Chondrocyte (in vitro differentiated cells): ENCODE data around the gene DYNLT1. TPM values are rescaled to one million over a fixed set of nuclear protein-coding genes. Genes with fewer than 3 reads are reported as not detected.

Experiments used
- DNase-seq: peaks from one replicate; pipeline ENCODE4 v3.0.0; 2021; ENCODE audit warnings: mixed read lengths, low spot score
- H3K27ac Mint-ChIP-seq: one replicate; pipeline ENCODE4 v1.8.0; 2021; ENCODE audit warnings: mild to moderate bottlenecking, moderate library complexity, mixed read lengths; ENCODE audit not compliant: unreplicated experiment
- H3K27me3 Mint-ChIP-seq: 2 replicates; pipeline ENCODE4 v1.8.0; 2021; ENCODE audit warnings: low read depth, mixed read lengths
- H3K36me3 Mint-ChIP-seq: 2 replicates; pipeline ENCODE4 v1.8.0; 2021; ENCODE audit warnings: low read depth, mixed read lengths
- H3K4me1 Mint-ChIP-seq: 2 replicates; pipeline ENCODE4 v1.8.0; 2021; ENCODE audit warnings: low read depth, mild to moderate bottlenecking, mixed read lengths
- H3K4me3 Mint-ChIP-seq: one replicate; pipeline ENCODE4 v1.8.0; 2021; ENCODE audit warnings: mild to moderate bottlenecking, moderate library complexity, mixed read lengths; ENCODE audit not compliant: unreplicated experiment
- H3K9me3 Mint-ChIP-seq: 2 replicates; pipeline ENCODE4 v1.8.0; 2021; ENCODE audit warnings: low read depth, mixed read lengths
- CTCF ChIP-seq: fragments of 200-600 bp; sonication (generic); IDR thresholded peaks from 2 replicates; pipeline ENCODE4 v1.5.0; 2021; ENCODE audit warnings: antibody characterized with exemption, mild to moderate bottlenecking, moderate library complexity
- total RNA-seq: library from RNA; stranded (reverse); gene quantifications from 3 replicates; pipeline ENCODE4 v1.2.1, GENCODE V29; 2021

The DYNLT1 gene
- total RNA-seq, 1 donor from 2014 or later = 171 TPM

- peak overlapping the region; percentile 96 for H3K4me3 Mint-ChIP-seq
- no peak for TF ChIP-seq CTCF
These were observed 2.4 kb downstream of the DYNLT1 start for GRCh38 chr6:158642097-158642601.

GRCh38 chr6:158640519-158640918 is 4.0 kb downstream of the DYNLT1 start:
- Mint-ChIP-seq H3K27me3 (no peaks in the 10 kb centered on the region), H3K4me1 (peaks cover 64% of the 10 kb centered on the region), H3K36me3 (peaks cover 23% of the 10 kb centered on the region), H3K9me3 (no peaks in the 10 kb centered on the region), H3K4me3 (no peak overlapping the region), H3K27ac (peak overlapping the region; percentile 78)
- TF ChIP-seq CTCF = no peak
- no peak for DNase-seq

More at GRCh38 chr6:158642097-158642601, 2.4 kb downstream of the DYNLT1 start:
- H3K27me3 Mint-ChIP-seq = no peaks in the 10 kb centered on the region
- H3K27ac Mint-ChIP-seq = peak overlapping the region; percentile 96
- no peak for DNase-seq
- peaks cover 14% of the 10 kb centered on the region for H3K36me3 Mint-ChIP-seq
- H3K4me1 Mint-ChIP-seq = peaks cover 68% of the 10 kb centered on the region
- no peaks in the 10 kb centered on the region for H3K9me3 Mint-ChIP-seq

GRCh38 chr6:158639056-158639455 is 5.5 kb downstream of the DYNLT1 start:
- peaks cover 56% of the 10 kb centered on the region for H3K4me1 Mint-ChIP-seq
- no peak for DNase-seq
- no peaks in the 10 kb centered on the region for H3K27me3 Mint-ChIP-seq
- no peaks in the 10 kb centered on the region for H3K9me3 Mint-ChIP-seq
- no peak for TF ChIP-seq CTCF
- peak overlapping the region; percentile 34 for H3K27ac Mint-ChIP-seq
- H3K36me3 Mint-ChIP-seq = peaks cover 28% of the 10 kb centered on the region
- no peak overlapping the region for H3K4me3 Mint-ChIP-seq

- DNase-seq = no peak
- no peaks in the 10 kb centered on the region for H3K9me3 Mint-ChIP-seq
- no peak overlapping the region for H3K4me3 Mint-ChIP-seq
- TF ChIP-seq CTCF = no peak
- H3K27ac Mint-ChIP-seq = peak overlapping the region; percentile 34
- H3K27me3 Mint-ChIP-seq = no peaks in the 10 kb centered on the region
- peaks cover 28% of the 10 kb centered on the region for H3K36me3 Mint-ChIP-seq
- H3K4me1 Mint-ChIP-seq = peaks cover 51% of the 10 kb centered on the region
These were observed 6.2 kb downstream of the DYNLT1 start for GRCh38 chr6:158638324-158638854.

GRCh38 chr6:158636778-158637177 is 7.8 kb downstream of the DYNLT1 start:
- Mint-ChIP-seq H3K9me3 (no peaks in the 10 kb centered on the region), H3K27ac (no peak overlapping the region), H3K4me1 (peaks cover 41% of the 10 kb centered on the region), H3K4me3 (no peak overlapping the region), H3K27me3 (no peaks in the 10 kb centered on the region), H3K36me3 (peaks cover 31% of the 10 kb centered on the region)
- TF ChIP-seq CTCF = no peak
- no peak for DNase-seq
